Measurements from ENCODE around the gene ACTR1A.
A peak's percentile ranks its signal among the peaks of the same experiment; 100 is the strongest.

ACTR1A gene

GRCh38 chr10:102452672-102453340 lies 49.7 kb downstream of the ACTR1A start:
- no peak for DNase-seq

GRCh38 chr10:102451105-102451969 lies 51.2 kb downstream of the ACTR1A start, which contains the start of gene C10orf95:
Gene C10orf95 (minus strand): TSS chr10:102451543. CDS start chr10:102451093, 450 bp downstream.
- no peak for DNase-seq

GRCh38 chr10:102450374-102451104 lies 52.0 kb downstream of the ACTR1A start:
- no peak for DNase-seq

GRCh38 chr10:102450124-102450373 lies 52.5 kb downstream of the ACTR1A start:
- no peak for DNase-seq

- DNase-seq, result peak; percentile 74
Measured at GRCh38 chr10:102449321-102450123, 53.0 kb downstream of the ACTR1A start.

- DNase-seq, result no peak
Measured at GRCh38 chr10:102444851-102445250, 57.7 kb downstream of the ACTR1A start.

- no peak for DNase-seq
Measured at GRCh38 chr10:102438374-102438773, 64.1 kb downstream of the ACTR1A start.

GRCh38 chr10:102437515-102437914 lies 65.0 kb downstream of the ACTR1A start:
- DNase-seq, result no peak

- no peak for DNase-seq
Measured at GRCh38 chr10:102436312-102436711, 66.2 kb downstream of the ACTR1A start.

- DNase-seq, result no peak
Measured at GRCh38 chr10:102435529-102436233, 66.8 kb downstream of the ACTR1A start.

GRCh38 chr10:102435133-102435497 lies 67.4 kb downstream of the ACTR1A start:
- no peak for DNase-seq

- no peak for DNase-seq
Measured at GRCh38 chr10:102434394-102435132, 67.9 kb downstream of the ACTR1A start.

GRCh38 chr10:102433619-102434046 lies 68.9 kb downstream of the ACTR1A start:
- DNase-seq, result no peak

- peak; percentile 93 for DNase-seq
Measured at GRCh38 chr10:102432162-102432950, 70.2 kb downstream of the ACTR1A start, which contains the start of gene CUEDC2. Gene CUEDC2 (minus strand): TSS chr10:102432574. CDS start chr10:102425188, 7,386 bp downstream.

- DNase-seq, result no peak
Measured at GRCh38 chr10:102431452-102432124, 70.9 kb downstream of the ACTR1A start.

GRCh38 chr10:102429468-102429867 lies 73.0 kb downstream of the ACTR1A start:
- no peak for DNase-seq

Measured in NCI-H1694 (cell line).